ENCODE results near the gene ZNF569.

GRCh38 chr19:37403403-37403802, 63.8 kb downstream of the ZNF569 start:
- no peak for TF ChIP-seq CTCF (IDR thresholded peaks at IDR 0.05)
- no peak for TF ChIP-seq POLR2AphosphoS5 (IDR thresholded peaks at IDR 0.05)

Data from sigmoid colon (tissue), 4 donors.